HEK293T (cell line): ENCODE measurements around the gene RIMOC1.

Experiments
- CTCF ChIA-PET: fragments of 350-600 bp; formaldehyde crosslinking; extraction: SDS; loops from one replicate; lab custom pipeline; 2021; ENCODE audit warnings: antibody characterized with exemption, inconsistent platforms; lab: Yijun Ruan, JAX
- POLR2A ChIA-PET: fragments of 350-600 bp; formaldehyde crosslinking; extraction: SDS; loops from one replicate; lab custom pipeline; 2020; ENCODE audit warnings: antibody characterized with exemption, inconsistent platforms; lab: Yijun Ruan, JAX
- DNase-seq: peaks from one replicate; pipeline ENCODE4 v3.0.0; 2012; ENCODE audit warnings: mixed read lengths; ENCODE audit errors: extremely low spot score
- ARNT ChIP-seq: fragments of 450-650 bp; IDR thresholded peaks from 2 replicates; pipeline ENCODE4 v1.6.1; 2017; ENCODE audit warnings: mild to moderate bottlenecking
- BHLHE40 ChIP-seq: fragments of 450-650 bp; IDR thresholded peaks from 2 replicates; pipeline ENCODE4 v1.6.1; 2016; ENCODE audit warnings: mild to moderate bottlenecking, moderate library complexity, borderline replicate concordance
- CTBP1 ChIP-seq: fragments of 450-650 bp; IDR thresholded peaks from 2 replicates; pipeline ENCODE4 v1.6.1; 2016; ENCODE audit warnings: borderline replicate concordance
- ELF4 ChIP-seq: fragments of 450-650 bp; IDR thresholded peaks from 2 replicates; pipeline ENCODE4 v1.6.1; 2017; ENCODE audit warnings: antibody characterized with exemption
- FOXA1 ChIP-seq: fragments of 450-650 bp; IDR thresholded peaks from 2 replicates; pipeline ENCODE4 v1.6.1; 2016; ENCODE audit warnings: mild to moderate bottlenecking
- FOXK2 ChIP-seq: fragments of 450-650 bp; IDR thresholded peaks from 2 replicates; pipeline ENCODE4 v1.6.1; 2016; ENCODE audit warnings: mild to moderate bottlenecking
- FOXM1 ChIP-seq: fragments of 450-650 bp; IDR thresholded peaks from 2 replicates; pipeline ENCODE4 v1.6.1; 2017; ENCODE audit warnings: mild to moderate bottlenecking, borderline replicate concordance
- HDGF ChIP-seq: fragments of 450-650 bp; IDR thresholded peaks from 2 replicates; pipeline ENCODE4 v1.6.1; 2017; ENCODE audit warnings: antibody characterized with exemption, borderline replicate concordance
- L3MBTL2 ChIP-seq: fragments of 450-650 bp; conservative IDR thresholded peaks from 2 replicates; pipeline ENCODE4 v1.6.1; 2016; ENCODE audit warnings: mild to moderate bottlenecking
- LEF1 ChIP-seq: fragments of 450-650 bp; IDR thresholded peaks from 2 replicates; pipeline ENCODE4 v1.6.1; 2017; ENCODE audit warnings: mild to moderate bottlenecking, borderline replicate concordance
- NFRKB ChIP-seq: fragments of 450-650 bp; IDR thresholded peaks from 2 replicates; pipeline ENCODE4 v1.6.1; 2016; ENCODE audit warnings: mild to moderate bottlenecking, moderate library complexity
- SP1 ChIP-seq: fragments of 450-650 bp; IDR thresholded peaks from 2 replicates; pipeline ENCODE4 v1.6.1; 2017
- SUZ12 ChIP-seq: fragments of 450-650 bp; IDR thresholded peaks from 2 replicates; pipeline ENCODE4 v1.6.1; 2016; ENCODE audit warnings: mild to moderate bottlenecking
- TARDBP ChIP-seq: fragments of 450-650 bp; IDR thresholded peaks from 2 replicates; pipeline ENCODE4 v1.6.1; 2016
- ZNF384 ChIP-seq: fragments of 450-650 bp; IDR thresholded peaks from 2 replicates; pipeline ENCODE4 v1.6.1; 2016
- TF ChIP-seq, protein P1 (sequence below): fragments of 450-650 bp; IDR thresholded peaks from 2 replicates; pipeline ENCODE4 v1.6.1; 2016

RIMOC1 gene

DNA sequence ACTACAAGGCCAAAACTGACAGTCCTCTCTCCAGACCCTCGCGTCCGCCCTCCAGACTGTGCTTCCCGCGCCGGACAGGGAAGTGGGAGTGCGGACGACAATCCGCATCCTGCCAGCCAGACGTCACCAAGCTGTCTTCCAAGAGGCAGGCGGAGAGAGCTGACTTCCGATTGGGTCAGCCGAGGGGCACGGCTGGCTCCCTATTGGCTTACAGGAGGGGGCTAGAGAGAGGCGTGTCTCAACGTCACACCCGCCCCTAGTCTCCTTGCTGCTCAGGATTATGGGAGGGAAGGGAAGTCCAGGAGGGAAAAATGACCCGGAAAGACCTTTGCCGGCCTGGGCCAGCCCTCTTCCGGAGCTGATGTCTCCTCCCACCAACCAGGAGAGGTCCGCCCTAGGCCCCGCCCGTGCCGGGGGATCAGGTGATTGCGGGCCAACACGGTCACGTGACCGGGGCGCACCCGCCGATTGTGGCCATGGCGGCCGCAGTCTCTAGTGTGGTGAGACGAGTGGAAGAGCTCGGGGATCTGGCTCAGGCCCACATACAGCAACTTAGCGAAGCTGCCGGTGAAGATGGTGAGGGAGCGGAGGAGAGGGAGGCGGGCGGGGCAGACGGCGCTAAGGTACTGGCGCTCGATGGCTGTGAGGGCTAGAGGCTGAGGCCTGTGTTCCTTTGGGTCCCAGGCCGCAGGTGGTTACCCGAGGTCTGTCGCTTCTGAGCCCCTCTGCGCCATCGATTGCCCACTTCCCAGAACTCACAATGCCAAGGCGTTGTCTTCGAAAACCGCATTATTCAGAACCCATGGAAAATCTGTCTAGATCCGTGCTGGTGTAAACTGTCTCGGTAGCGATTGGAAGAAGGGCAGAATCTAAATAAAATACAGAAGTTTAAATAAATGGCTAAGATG lies at the start of gene RIMOC1:
RIMOC1 (plus strand) TSS at position 453 of the 908 bp plus-strand sequence; CDS start at position 477, 24 bp downstream.
- POLR2A ChIA-PET, result interaction anchor here (0.6 to 2.2 kb wide), 20 partner anchors 9 to 1113 kb away, joined by 3 to 22 read pairs (median 4); partner anchors contain the start of genes FBXO4, GHR and OXCT1
- DNase-seq, result peak; percentile 95
- TF ChIP-seq BHLHE40 (no peak; the same call in 1 of the 2 replicates), NFRKB (peak; percentile 81), L3MBTL2 (peak; percentile 86), TARDBP (no peak), ELF4 (peak; percentile 51)
- TF ChIP-seq, protein P1, sequence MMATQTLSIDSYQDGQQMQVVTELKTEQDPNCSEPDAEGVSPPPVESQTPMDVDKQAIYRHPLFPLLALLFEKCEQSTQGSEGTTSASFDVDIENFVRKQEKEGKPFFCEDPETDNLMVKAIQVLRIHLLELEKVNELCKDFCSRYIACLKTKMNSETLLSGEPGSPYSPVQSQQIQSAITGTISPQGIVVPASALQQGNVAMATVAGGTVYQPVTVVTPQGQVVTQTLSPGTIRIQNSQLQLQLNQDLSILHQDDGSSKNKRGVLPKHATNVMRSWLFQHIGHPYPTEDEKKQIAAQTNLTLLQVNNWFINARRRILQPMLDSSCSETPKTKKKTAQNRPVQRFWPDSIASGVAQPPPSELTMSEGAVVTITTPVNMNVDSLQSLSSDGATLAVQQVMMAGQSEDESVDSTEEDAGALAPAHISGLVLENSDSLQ, result peak; percentile 74
- CTCF ChIA-PET, result interaction anchor here (0.5 kb wide), 1 partner anchor 152 kb away, joined by 3 read pairs; no protein-coding TSS in a partner anchor

- DNase-seq, result peak; percentile 64
- CTCF ChIA-PET, result interaction anchor here (0.8 to 2.3 kb wide), 3 partner anchors 200 to 911 kb away, joined by 3 to 30 read pairs (median 5); no protein-coding TSS in a partner anchor
- POLR2A ChIA-PET, result no interaction called here
- no peak for TF ChIP-seq NFRKB
- TF ChIP-seq LEF1, result no peak
- no peak for TF ChIP-seq L3MBTL2
- no peak for TF ChIP-seq FOXK2
- no peak for TF ChIP-seq TARDBP
- TF ChIP-seq, protein P1, result no peak
- TF ChIP-seq BHLHE40, result no peak
- TF ChIP-seq CTBP1, result no peak
- TF ChIP-seq SUZ12, result no peak
- no peak for TF ChIP-seq FOXM1
- no peak for TF ChIP-seq ZNF384
- no peak for TF ChIP-seq HDGF
- no peak for TF ChIP-seq ARNT
These were observed 47.3 kb upstream of the RIMOC1 start for GRCh38 chr5:41856644-41857491.

DNA sequence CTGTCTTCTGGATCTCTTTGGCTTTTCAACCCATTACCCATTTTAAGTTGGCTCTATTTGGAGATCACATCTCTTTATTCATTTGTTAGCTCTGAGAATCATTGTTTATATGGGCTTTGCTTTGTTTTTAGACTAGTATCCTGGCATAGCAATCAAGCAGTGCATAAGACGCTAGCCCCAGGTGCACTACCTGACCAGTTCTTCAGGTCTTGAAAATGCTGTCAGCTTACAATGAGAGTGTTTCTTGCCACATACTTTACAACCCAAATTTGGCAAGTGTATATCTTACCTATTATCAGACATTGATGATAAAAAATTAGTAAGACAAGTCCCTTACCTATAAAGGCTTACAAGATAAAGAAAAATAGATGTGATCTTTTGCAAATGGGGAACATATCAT lies 46.2 kb upstream of the RIMOC1 start:
- DNase-seq, result no peak
- CTCF ChIA-PET, result no interaction called here
- no peak for TF ChIP-seq LEF1
- no peak for TF ChIP-seq BHLHE40
- TF ChIP-seq FOXA1, result no peak
- no peak for TF ChIP-seq FOXM1
- TF ChIP-seq NFRKB, result no peak
- TF ChIP-seq ZNF384, result no peak
- TF ChIP-seq SP1, result no peak
- TF ChIP-seq, protein P1, result no peak
- no peak for TF ChIP-seq L3MBTL2
- TF ChIP-seq HDGF, result no peak
- no peak for TF ChIP-seq FOXK2
- no peak for TF ChIP-seq ELF4
- no peak for TF ChIP-seq CTBP1
- no peak for TF ChIP-seq TARDBP
- TF ChIP-seq SUZ12, result no peak
- POLR2A ChIA-PET, result no interaction called here

DNA sequence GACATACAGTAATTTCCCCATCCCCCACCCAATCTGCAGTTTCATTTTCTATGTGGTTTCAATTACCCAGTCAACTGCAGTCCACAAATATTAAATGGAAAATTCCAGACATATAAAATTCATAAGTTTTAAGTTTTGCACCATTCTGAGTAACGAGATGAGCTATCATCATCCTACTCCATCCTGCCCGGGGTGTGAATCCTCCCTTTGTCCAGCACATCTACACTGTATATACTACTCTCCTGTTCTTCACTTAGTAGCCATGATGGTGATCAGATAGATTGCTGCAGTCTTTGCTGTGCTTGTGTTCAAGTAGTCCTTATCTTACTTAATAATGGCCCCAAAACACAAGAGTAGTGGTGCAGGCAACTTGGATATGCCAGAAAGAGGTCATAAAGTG lies 45.3 kb upstream of the RIMOC1 start:
- CTCF ChIA-PET, result interaction anchor here (1.6 kb wide), 1 partner anchor 199 kb away, joined by 5 read pairs; no protein-coding TSS in a partner anchor
- POLR2A ChIA-PET, result no interaction called here
- TF ChIP-seq ARNT (no peak), ZNF384 (no peak), HDGF (no peak), CTBP1 (no peak), FOXA1 (no peak), BHLHE40 (no peak), NFRKB (no peak), L3MBTL2 (no peak), SUZ12 (no peak), LEF1 (no peak)
- TF ChIP-seq, protein P1, result no peak
- DNase-seq, result no peak

DNA sequence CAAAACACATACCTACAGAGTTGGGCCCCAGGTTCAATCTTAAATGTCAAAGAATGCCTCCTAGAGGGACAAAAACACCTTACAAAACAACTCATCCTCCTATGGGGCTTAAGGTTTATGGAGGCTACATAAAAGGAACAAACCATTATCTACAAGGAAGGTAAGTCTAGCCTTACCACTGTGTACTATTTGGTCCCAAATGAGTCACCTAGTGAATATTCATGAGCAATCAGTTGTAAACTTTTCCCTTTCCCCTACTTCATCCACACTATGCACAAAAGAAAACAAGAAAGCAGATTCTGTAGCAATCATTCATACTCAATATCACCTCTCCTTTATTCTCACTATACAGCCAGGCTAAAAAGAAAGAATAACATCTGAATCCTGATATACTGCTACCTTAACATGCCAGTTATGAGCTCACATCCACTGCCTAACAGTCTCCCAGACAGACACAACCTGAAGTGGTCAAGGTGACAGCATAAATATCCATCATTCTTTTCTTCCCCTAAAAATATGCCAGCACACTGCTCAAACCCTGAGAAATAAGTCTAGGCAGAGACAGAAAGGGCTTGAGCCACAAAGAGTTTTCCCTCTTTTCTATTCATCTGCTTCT lies 40.2 kb upstream of the RIMOC1 start:
- TF ChIP-seq HDGF (no peak), NFRKB (no peak), LEF1 (no peak)
- DNase-seq, result no peak
- ChIA-PET POLR2A (no interaction called here), CTCF (no interaction called here)
